H1 (cell line): ENCODE measurements around the gene CDHR2. TPM values are rescaled to one million over a fixed set of nuclear protein-coding genes. Genes with fewer than 3 reads are reported as not detected.

Experiments
- CTCF ChIA-PET: fragments of 300-600 bp; sonication (Branson Sonifier 250); formaldehyde crosslinking; loops from one replicate; lab custom pipeline; 2021; ENCODE audit not compliant: partially characterized antibody; lab: Charles Lee
- POLR2A ChIA-PET: fragments of 300-600 bp; sonication (Branson Sonifier 250); formaldehyde crosslinking; loops from one replicate; lab custom pipeline; 2021; ENCODE audit warnings: inconsistent platforms; ENCODE audit not compliant: partially characterized antibody; lab: Charles Lee
- DNase-seq, 2 experiments: peaks; one replicate each; pipeline versions ENCODE4 v3.0.0 to v3.0.0-alpha.2; 2010 to 2022; ENCODE audit warnings: low spot score in 2 of 2, low read depth in 1 of 2, mixed read lengths in 1 of 2
- FAIRE-seq: peaks from 2 replicates; lab custom pipeline; 2011; peaks lifted over from hg19 to GRCh38; lab: Jason Lieb, UNC
- H2AFZ ChIP-seq: 2 replicates; pipeline ENCODE4 v1.8.1; 2012; ENCODE audit warnings: low read length, inconsistent platforms
- H2AK5ac ChIP-seq: 2 replicates; pipeline ENCODE4 v1.6.1; 2013; ENCODE audit warnings: low read depth, low read length
- H2BK120ac ChIP-seq: replicated peaks from 2 replicates; pipeline ENCODE3; 2013; ENCODE audit warnings: low read depth, low read length, inconsistent platforms
- H2BK12ac ChIP-seq: 2 replicates; pipeline ENCODE4 v1.6.1; 2013; ENCODE audit warnings: low read depth, low read length
- H2BK15ac ChIP-seq: 2 replicates; pipeline ENCODE4 v1.6.1; 2013; ENCODE audit warnings: low read length
- H2BK20ac ChIP-seq: 2 replicates; pipeline ENCODE4 v1.6.1; 2013; ENCODE audit warnings: low read length
- H2BK5ac ChIP-seq: 2 replicates; pipeline ENCODE4 v1.6.1; 2013; ENCODE audit warnings: low read depth, low read length
- H3K14ac ChIP-seq: 2 replicates; pipeline ENCODE4 v1.6.1; 2013; ENCODE audit warnings: inconsistent platforms; ENCODE audit not compliant: insufficient read length
- H3K18ac ChIP-seq: 2 replicates; pipeline ENCODE4 v1.6.1; 2013; ENCODE audit warnings: low read length; ENCODE audit errors: extremely low read depth
- H3K23ac ChIP-seq: 2 replicates; pipeline ENCODE4 v1.6.1; 2013; ENCODE audit warnings: inconsistent platforms; ENCODE audit not compliant: insufficient read length
- H3K23me2 ChIP-seq: 2 replicates; pipeline ENCODE4 v1.6.1; 2013; ENCODE audit warnings: low read depth, low read length
- H3K27ac ChIP-seq: 2 replicates; pipeline ENCODE4 v1.6.1; 2011; ENCODE audit warnings: low read depth, low read length, inconsistent platforms
- H3K27me3 ChIP-seq, 4 experiments: replicated peaks in 1 of 4; 1 replicate in 1 of 4; 2 replicates in 3 of 4; pipeline versions ENCODE4 v1.6.1 to v1.8.1; 2011 to 2013; ENCODE audit warnings: low read length in 3 of 4, mild to moderate bottlenecking in 3 of 4, inconsistent platforms in 2 of 4, mixed read lengths in 2 of 4, moderate library complexity in 1 of 4; ENCODE audit not compliant: control insufficient read depth in 3 of 4, insufficient read depth in 3 of 4; ENCODE audit errors: extremely low read depth in 1 of 4
- H3K36me3 ChIP-seq, 4 experiments: 2 replicates each; pipeline versions ENCODE4 v1.6.1 to v1.8.1; 2011 to 2013; ENCODE audit warnings: mild to moderate bottlenecking in 4 of 4, low read length in 3 of 4, moderate library complexity in 2 of 4, control low read depth in 1 of 4, inconsistent platforms in 1 of 4; ENCODE audit not compliant: insufficient read depth in 4 of 4, control insufficient read depth in 2 of 4
- H3K4ac ChIP-seq: replicated peaks from 2 replicates; pipeline ENCODE3; 2013; ENCODE audit warnings: low read length, low read depth, mixed read lengths, inconsistent platforms; ENCODE audit not compliant: insufficient read length
- H3K4me1 ChIP-seq, 4 experiments: replicated peaks in 1 of 4; 1 replicate in 1 of 4; 2 replicates in 3 of 4; pipeline versions ENCODE4 v1.6.1 to v1.8.1; 2011 to 2013; ENCODE audit warnings: low read length in 3 of 4, inconsistent platforms in 2 of 4, mixed read lengths in 1 of 4; ENCODE audit not compliant: insufficient read depth in 4 of 4, control insufficient read depth in 3 of 4
- H3K4me2 ChIP-seq, 2 experiments: 2 replicates each; pipeline versions ENCODE4 v1.6.1 to v1.8.1; 2011 to 2013; ENCODE audit warnings: low read depth in 2 of 2, low read length in 2 of 2, control low read depth in 1 of 2, inconsistent platforms in 1 of 2, mild to moderate bottlenecking in 1 of 2; ENCODE audit not compliant: insufficient read depth in 1 of 2
- H3K4me3 ChIP-seq, 4 experiments: fragments of 200-600, 300-600 bp in 1 of 4; sonication (generic), shearing (Covaris generic), sonication (Bioruptor Twin) in 1 of 4; 2 replicates each; pipeline versions ENCODE4 v1.5.1 to v1.8.1; 2011 to 2016; ENCODE audit warnings: low read length in 4 of 4, low read depth in 3 of 4, control low read depth in 2 of 4, inconsistent platforms in 2 of 4, mild to moderate bottlenecking in 2 of 4, mixed read lengths in 1 of 4, moderate library complexity in 1 of 4; ENCODE audit not compliant: insufficient read depth in 2 of 4; ENCODE audit errors: extremely low read depth in 1 of 4
- H3K56ac ChIP-seq: replicated peaks from 2 replicates; pipeline ENCODE3; 2013; ENCODE audit warnings: low read depth, mild to moderate bottlenecking, mixed read lengths, low read length, inconsistent platforms; ENCODE audit not compliant: insufficient read length
- H3K79me1 ChIP-seq: 2 replicates; pipeline ENCODE4 v1.6.1; 2013; ENCODE audit warnings: low read depth, low read length, control low read depth
- H3K79me2 ChIP-seq, 2 experiments: 2 replicates each; pipeline versions ENCODE4 v1.6.1 to v1.8.1; 2012 to 2013; ENCODE audit warnings: low read length in 2 of 2, mild to moderate bottlenecking in 2 of 2, inconsistent platforms in 1 of 2; ENCODE audit not compliant: insufficient read depth in 2 of 2, control insufficient read depth in 1 of 2
- H3K9ac ChIP-seq, 4 experiments: replicated peaks in 1 of 4; 1 replicate in 1 of 4; 2 replicates in 3 of 4; pipeline versions ENCODE4 v1.6.1 to v1.8.1; 2011 to 2013; ENCODE audit warnings: low read depth in 3 of 4, low read length in 3 of 4, control low read depth in 2 of 4, mild to moderate bottlenecking in 2 of 4, moderate library complexity in 2 of 4, inconsistent platforms in 1 of 4; ENCODE audit errors: extremely low read depth in 1 of 4
- H3K9me3 ChIP-seq, 2 experiments: 2 replicates each; pipeline versions ENCODE4 v1.6.1 to v1.8.1; 2012 to 2013; ENCODE audit warnings: mild to moderate bottlenecking in 2 of 2, moderate library complexity in 2 of 2, control low read depth in 1 of 2, inconsistent platforms in 1 of 2, low read depth in 1 of 2, low read length in 1 of 2, mixed read lengths in 1 of 2; ENCODE audit not compliant: insufficient read depth in 2 of 2
- H4K20me1 ChIP-seq, 2 experiments: replicated peaks in 1 of 2; 2 replicates each; pipeline versions ENCODE3 to v1.8.1; 2011 to 2013; ENCODE audit warnings: inconsistent platforms in 2 of 2, low read length in 2 of 2, mild to moderate bottlenecking in 1 of 2; ENCODE audit not compliant: insufficient read depth in 2 of 2, control insufficient read depth in 1 of 2
- H4K5ac ChIP-seq: 2 replicates; pipeline ENCODE4 v1.6.1; 2013; ENCODE audit warnings: low read length, low read depth, mixed read lengths, inconsistent platforms; ENCODE audit not compliant: insufficient read length
- H4K8ac ChIP-seq: 2 replicates; pipeline ENCODE4 v1.8.0; 2013; ENCODE audit warnings: mild to moderate bottlenecking, moderate library complexity, low read length, inconsistent platforms; ENCODE audit not compliant: insufficient read depth; ENCODE audit errors: extremely low read depth
- H4K91ac ChIP-seq: replicated peaks from 2 replicates; pipeline ENCODE3; 2013; ENCODE audit warnings: low read length, mixed read lengths, inconsistent platforms; ENCODE audit not compliant: insufficient read length
- ATF2 ChIP-seq: IDR thresholded peaks from 2 replicates; pipeline ENCODE4 v1.6.1; 2012; ENCODE audit warnings: low read length, inconsistent platforms
- CBX8 ChIP-seq: fragments of 300-800, 300-1000 bp; sonication (generic); IDR thresholded peaks from 2 replicates; pipeline ENCODE4 v1.7.1; 2016; ENCODE audit warnings: low read depth, low read length, borderline replicate concordance
- CHD2 ChIP-seq: IDR thresholded peaks from 2 replicates; pipeline ENCODE4 v1.6.1; 2012; ENCODE audit warnings: low read length, improper control_type of control experiment
- FOSL1 ChIP-seq: IDR thresholded peaks from 2 replicates; pipeline ENCODE4 v1.6.1; 2011; ENCODE audit warnings: mild to moderate bottlenecking, low read depth, low read length, moderate library complexity; ENCODE audit not compliant: insufficient read depth
- JUN ChIP-seq: IDR thresholded peaks from 2 replicates; pipeline ENCODE4 v1.6.1; 2011; ENCODE audit warnings: low read depth, mild to moderate bottlenecking, improper control_type of control experiment, low read length
- POLR2A ChIP-seq, 2 experiments: IDR thresholded peaks; 1 replicate in 1 of 2; 2 replicates in 1 of 2; pipeline ENCODE4 v1.6.1; 2011; ENCODE audit warnings: low read depth in 2 of 2, low read length in 2 of 2, mild to moderate bottlenecking in 2 of 2; ENCODE audit errors: control extremely low read depth in 1 of 2
- SIN3A ChIP-seq, 2 experiments: IDR thresholded peaks in 1 of 2; conservative IDR thresholded peaks in 1 of 2; 2 replicates each; pipeline ENCODE4 v1.6.1; 2011 to 2012; ENCODE audit warnings: low read length in 2 of 2, improper control_type of control experiment in 1 of 2, low read depth in 1 of 2, mild to moderate bottlenecking in 1 of 2
- USF2 ChIP-seq: IDR thresholded peaks from 2 replicates; pipeline ENCODE4 v1.6.1; 2011; ENCODE audit warnings: low read length, improper control_type of control experiment
- WGBS, 2 experiments: shearing (Covaris generic) in 1 of 2; methylation state at CpG; one replicate each; pipeline versions ENCODE4 v1.1.6 to v1.1.7; 2013 to 2015; ENCODE audit warnings: low lambda C conversion rate in 2 of 2, mixed read lengths in 2 of 2, inconsistent platforms in 1 of 2, low coverage in 1 of 2, missing lambda C conversion rate in 1 of 2; ENCODE audit not compliant: insufficient replicate concordance in 2 of 2, insufficient coverage in 1 of 2, insufficient read length in 1 of 2; ENCODE audit errors: extremely low coverage in 1 of 2, missing lambda C conversion rate in 1 of 2; 5-methylcytosine and 5-hydroxymethylcytosine counted together
- polyA plus RNA-seq, 7 experiments: library from polyadenylated mRNA; depleted of rRNA in 3 of 7; stranded (reverse) in 5 of 7; unstranded in 2 of 7; fragments of >200 nt in 5 of 7; fragments of 200-250 nt in 2 of 7; gene quantifications; 1 replicate in 5 of 7; 2 replicates in 1 of 7; 4 replicates in 1 of 7; pipeline versions ENCODE4 v1.2.1 to v1.2.3, GENCODE V29; 2011 to 2013; ENCODE audit warnings: missing spikeins in 2 of 7, mixed read lengths in 2 of 7
- total RNA-seq: library from RNA; stranded (reverse); fragmentation: NEBNext Ultra II Directional; extraction: Animal tissue kit (Norgen Biotek cat#: 25700); gene quantifications from 2 replicates; pipeline ENCODE4 v1.2.1, GENCODE V29; 2021

CDHR2 gene
- total and polyA plus RNA-seq, 2 of the 8 experiments (the other 6 are each of a cell fraction or from before 2014, with no cell fraction given), result 0.02 to 0.43 TPM

GRCh38 chr5:176536902-176537553, 12.1 kb upstream of the CDHR2 start, which contains the start of gene RNF44:
Gene RNF44 (minus strand): TSS chr5:176537402. CDS start chr5:176532472, 4,930 bp downstream.
- Histone ChIP-seq H4K91ac (peak within 1 kb of the TSS; percentile 92), H2BK20ac (peak within 1 kb of the TSS; percentile 32; the same call in 1 of the 2 replicates), H3K4me1 (peaks cover 13 to 33% (median 30%) of the 10 kb centered on the region in 4 experiments), H4K20me1 (peaks cover 20 to 22% of the 10 kb centered on the region in 2 experiments), H3K56ac (peak within 1 kb of the TSS; percentile 88), H4K5ac (peak within 1 kb of the TSS; percentile 91), H3K27ac (peak within 1 kb of the TSS; percentile 98), H3K4ac (peak within 1 kb of the TSS; percentile 95), H3K9ac (peak within 1 kb of the TSS; percentile 97 to 99 (median 98)), H3K14ac (no peak within 1 kb of the TSS), H3K23me2 (peaks cover 12% of the 10 kb centered on the region), H2BK5ac (peak within 1 kb of the TSS; percentile 98), H3K9me3 (no peaks in the 10 kb centered on the region), H2BK12ac (peak within 1 kb of the TSS; percentile 91), H2AK5ac (no peak within 1 kb of the TSS), H2AFZ (peak within 1 kb of the TSS; percentile 72; the same call in 1 of the 2 replicates), H4K8ac (peak within 1 kb of the TSS; percentile 99), H3K36me3 (peaks cover 5 to 20% (median 7%) of the 10 kb centered on the region in 4 experiments; a peak in 6 of 8 replicates), H3K79me1 (peaks cover 11% of the 10 kb centered on the region), H2BK120ac (peak within 1 kb of the TSS; percentile 16), H3K4me3 (peak within 1 kb of the TSS; percentile 83 to 98 (median 93)), H3K18ac (peak within 1 kb of the TSS; percentile 93), H2BK15ac (peak within 1 kb of the TSS; percentile 75; the same call in 1 of the 2 replicates), H3K23ac (no peak within 1 kb of the TSS), H3K79me2 (peaks cover 36 to 46% of the 10 kb centered on the region in 2 experiments), H3K27me3 (no peaks in the 10 kb centered on the region), H3K4me2 (peak within 1 kb of the TSS; percentile 90 to 98)
- ChIA-PET POLR2A (interaction anchor here (0.8 to 21.1 kb wide), 39 partner anchors 7 to 683 kb away, joined by 3 to 458 read pairs (median 6); partner anchors contain the start of genes CDHR2, CLTB, EIF4E1B and FAF2), CTCF (interaction anchor here (1.4 to 1.8 kb wide), 5 partner anchors 9 to 49 kb away, joined by 3 to 8 read pairs (median 5); no protein-coding TSS in a partner anchor)
- FAIRE-seq, result no peak
- peak; percentile 91 to 97 for DNase-seq
- 0% methylated on average over 39 of the region's 63 CpGs; no CpG with 5 or more reads in 1 of the 2 experiments for WGBS, 2 experiments
- TF ChIP-seq JUN, result no peak
- 0 out of 4 replicates have a peak, but pooled peaks of 1 of the 2 experiments have one; percentile 2 for TF ChIP-seq SIN3A (conservative IDR thresholded peaks at IDR 0.05 in 1 of 2, IDR thresholded peaks at IDR 0.05 in 1 of 2; ENCODE audit: low read depth in 1 of 2, low read length in 2 of 2)
- TF ChIP-seq CHD2, result 0 out of 2 replicates have a peak, but pooled peaks have one; percentile 4
- peak in 1 of 2 experiments; percentile 89; a peak in 2 of 3 replicates for TF ChIP-seq POLR2A (IDR thresholded peaks at IDR 0.05; ENCODE audit: control extremely low read depth in 1 of 2, low read depth in 2 of 2, low read length in 2 of 2)
- no peak for TF ChIP-seq ATF2
- TF ChIP-seq USF2, result peak; percentile 86
- no peak for TF ChIP-seq CBX8
- TF ChIP-seq FOSL1, result no peak
